NCI-H1436 treated with DMSO at 0.1 percent for 48 hours (cell line): ENCODE results near the gene GAS7.

Experiments
- DNase-seq: peaks from one replicate; lab custom pipeline; 2025; lab: John Stamatoyannopoulos, UW

GAS7 gene

DNA sequence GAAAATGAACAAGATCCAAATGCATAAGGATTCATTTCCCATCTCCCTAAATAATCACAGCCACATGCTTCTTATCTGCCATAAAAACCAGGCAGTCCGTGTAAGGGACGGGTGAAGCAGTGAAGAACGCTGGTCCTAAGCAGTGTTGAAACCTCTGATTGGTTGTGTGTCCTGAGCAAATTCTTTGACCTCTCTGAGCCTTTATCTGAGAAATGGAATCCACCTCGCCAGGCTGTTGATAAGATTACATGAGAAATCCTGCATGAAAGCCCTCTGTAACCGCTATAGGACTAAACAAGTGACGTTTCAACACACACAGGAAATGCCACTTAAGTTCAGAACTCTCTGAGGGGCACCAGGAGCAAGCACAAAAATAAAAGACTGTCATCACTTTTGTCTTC is 26.8 kb downstream of the GAS7 start:
- no peak for DNase-seq

DNA sequence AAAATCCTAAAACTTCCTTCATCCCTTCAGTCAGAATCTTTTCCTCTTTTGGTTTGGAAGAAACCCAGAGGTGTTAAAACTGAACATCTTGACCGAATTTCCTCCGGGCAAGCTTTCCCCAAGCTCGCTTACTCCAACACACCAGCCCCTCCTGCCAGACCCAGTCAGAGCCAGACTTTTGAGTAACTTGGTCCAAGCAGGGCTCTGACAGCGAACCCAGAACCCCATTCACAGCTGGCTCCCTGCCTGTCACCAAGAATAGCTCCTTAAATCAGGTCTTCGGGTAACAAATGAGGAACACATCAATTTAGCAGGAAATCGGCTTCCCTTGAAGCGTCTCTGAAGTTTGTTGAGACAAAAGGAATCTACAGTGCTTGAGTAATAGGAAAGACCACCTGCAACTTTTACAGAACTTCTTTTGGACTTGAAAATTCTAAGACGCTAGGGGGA is 27.3 kb downstream of the GAS7 start:
- DNase-seq = no peak

DNA sequence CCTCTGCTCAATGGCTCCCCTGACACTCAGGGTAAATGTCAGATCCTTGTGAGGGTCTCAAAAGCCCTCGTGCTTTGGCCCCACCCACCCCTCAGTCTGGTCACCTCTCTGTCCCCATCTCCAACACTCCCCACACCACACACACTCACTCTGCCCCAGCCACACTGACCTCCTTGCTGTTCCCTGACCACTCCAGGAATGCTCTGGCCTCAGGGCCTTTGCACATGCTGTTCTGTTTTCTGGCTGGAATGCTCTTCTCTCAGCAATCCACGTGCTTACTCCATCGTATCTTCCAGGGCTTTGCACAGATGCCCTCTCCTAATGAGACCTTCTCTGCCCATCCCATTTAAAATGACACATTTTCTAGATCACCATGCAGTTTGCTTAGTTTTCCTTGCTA is 28.2 kb downstream of the GAS7 start:
- DNase-seq = no peak

DNA sequence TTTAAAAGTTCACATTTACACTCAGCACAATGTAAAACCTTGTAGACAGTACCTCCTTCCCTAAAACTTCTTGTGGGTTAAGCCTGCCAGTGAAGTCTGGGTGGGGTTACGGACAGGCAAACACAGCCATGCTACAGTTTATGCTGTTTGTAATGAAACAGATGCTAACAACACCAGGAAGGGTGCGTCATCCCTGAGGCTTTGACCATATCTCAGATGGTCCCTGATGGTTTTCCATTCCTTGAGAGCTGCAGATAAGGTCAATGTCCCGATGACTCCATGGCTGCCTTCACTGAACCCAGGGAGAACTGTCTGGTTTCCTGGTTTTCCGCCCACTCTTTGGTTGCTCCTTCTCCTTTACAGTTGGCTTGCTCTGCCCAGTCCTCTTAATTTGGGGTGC is 29.1 kb downstream of the GAS7 start:
- no peak for DNase-seq

DNA sequence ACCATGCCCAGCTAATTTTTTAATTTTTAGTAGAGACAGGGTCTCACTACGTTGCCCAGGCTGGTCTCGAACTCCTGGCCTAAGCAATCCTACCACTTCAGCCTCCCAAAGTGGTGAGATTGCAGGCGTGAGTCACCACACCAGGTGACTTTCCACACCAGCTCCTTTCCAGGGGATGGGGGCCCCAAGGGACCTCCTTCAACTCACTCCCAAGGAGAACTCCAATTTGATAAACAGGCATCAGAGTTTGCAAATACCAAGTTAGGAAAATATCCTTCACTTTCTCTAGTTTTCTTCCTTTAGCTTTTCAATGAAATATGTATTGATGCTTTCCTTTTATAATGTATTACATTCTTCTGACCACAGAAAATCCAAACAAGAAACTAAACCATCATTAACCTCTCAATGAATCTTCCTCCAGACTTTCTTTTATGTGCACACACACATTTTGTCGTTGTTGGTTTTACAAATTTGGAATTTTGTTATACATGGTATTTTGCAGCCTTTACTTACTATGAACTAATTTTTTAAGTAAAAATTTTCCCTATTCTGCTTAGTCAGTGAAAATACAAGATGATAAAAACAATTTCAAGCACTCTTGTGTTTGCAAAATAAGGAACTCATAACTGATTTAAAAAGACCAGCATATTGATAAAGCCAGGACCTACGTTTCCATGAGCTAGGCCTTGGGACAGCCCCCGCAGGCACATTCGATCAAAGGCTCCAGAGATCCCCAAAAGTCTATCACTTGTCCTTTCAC is 32.0 kb downstream of the GAS7 start:
- no peak for DNase-seq

DNA sequence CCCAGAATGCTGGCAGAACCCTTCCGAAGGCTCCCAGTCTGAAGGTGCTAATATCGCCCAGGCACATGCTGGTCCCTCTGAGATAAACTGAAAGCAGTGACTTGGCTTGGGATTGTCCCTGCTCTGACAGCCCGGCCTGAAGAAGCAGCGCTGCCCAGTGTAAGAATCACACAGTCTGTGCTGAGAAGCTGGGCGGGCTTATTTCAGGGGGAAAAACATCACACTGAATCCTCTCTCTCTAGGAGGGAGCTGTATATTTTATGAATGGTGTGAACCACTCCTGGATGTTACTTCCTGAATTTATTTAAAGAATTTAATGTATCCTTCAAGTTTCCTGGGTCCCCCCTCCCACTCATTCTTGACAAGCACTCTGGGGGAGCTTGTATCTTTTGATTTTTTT is 36.3 kb downstream of the GAS7 start:
- no peak for DNase-seq

DNA sequence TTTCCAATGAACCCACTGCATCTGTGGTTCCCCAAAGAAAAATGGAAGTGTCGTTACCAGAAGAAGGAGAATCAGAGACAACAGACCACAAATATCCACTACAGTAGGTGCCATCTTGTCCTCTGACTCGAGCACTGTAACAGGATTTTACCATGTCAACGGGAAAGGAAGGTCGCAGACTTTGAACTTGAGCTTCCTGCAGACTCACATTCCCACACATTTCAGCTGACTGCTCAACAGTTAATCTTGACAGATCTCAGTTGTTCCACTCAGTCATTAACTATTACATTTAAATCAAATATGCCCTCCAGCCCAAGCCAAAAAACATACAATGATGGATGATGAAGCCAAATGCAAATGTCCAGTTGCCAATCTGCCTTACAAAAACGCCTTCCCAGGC is 37.0 kb downstream of the GAS7 start:
- no peak for DNase-seq

DNA sequence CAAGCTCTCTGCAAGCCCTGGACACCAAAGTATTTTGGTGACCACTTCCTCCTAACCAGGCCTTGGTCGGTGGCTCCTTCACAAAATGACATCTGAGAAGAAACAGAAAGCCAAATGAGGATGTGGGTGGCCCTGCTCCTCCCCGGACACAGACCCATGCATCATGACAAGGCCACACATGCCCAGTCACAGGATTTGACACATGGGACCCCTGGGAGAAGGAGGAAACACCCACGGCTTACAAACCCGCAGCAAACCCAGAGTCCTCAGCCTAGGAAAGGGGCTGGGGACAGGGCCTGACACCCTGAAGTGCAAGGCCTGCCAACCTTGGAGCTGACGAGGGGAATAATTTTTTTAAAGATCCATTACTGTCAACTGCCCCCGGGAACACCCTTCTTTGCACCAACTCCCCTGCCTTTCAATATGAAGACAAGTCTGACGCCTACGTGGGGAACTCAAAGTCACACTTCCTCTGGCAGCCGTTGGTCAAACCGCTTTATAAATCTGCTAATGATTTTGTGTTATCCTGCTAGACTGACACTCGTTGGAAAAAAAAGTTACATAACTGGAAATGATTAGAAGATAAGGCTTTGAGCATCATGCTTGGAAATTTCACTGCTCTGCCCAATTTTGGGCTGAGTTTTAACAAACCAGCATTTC is 41.3 kb downstream of the GAS7 start:
- no peak for DNase-seq

DNA sequence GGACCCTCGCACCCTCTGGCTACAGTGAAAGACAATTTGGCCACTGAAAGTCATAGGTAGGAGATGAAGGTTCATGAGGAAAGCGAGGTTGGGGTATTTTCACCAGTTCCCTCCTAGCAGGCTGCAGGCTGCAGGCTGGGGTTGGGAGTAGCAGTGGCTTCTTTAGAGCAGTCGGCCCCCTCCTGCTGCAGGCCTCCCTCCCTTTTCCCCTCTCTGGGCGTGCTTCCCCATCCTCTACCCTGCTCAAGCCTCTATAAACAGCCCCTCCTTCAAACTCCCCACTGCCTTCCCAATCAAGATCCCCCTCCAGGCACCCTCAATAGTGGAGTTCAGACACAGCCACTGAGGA is 41.8 kb downstream of the GAS7 start:
- DNase-seq = no peak

DNA sequence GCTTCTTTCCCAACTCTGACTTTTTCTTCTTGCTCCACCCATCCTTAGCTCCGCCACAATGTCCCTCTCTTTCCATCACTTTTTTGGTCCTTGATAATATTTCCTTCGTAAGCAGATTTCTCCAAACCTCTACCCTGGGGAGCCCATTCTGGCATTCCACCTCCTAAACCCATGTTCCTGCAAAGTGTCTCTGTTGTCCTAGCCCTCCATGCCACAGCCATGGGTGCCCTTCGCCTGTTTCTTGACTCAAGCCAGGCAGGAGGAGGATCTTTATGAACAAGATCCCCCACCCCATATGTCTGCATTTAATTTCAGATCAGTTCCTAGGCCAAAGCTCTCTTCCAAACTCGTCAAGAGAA is 42.4 kb downstream of the GAS7 start:
- DNase-seq = no peak

DNA sequence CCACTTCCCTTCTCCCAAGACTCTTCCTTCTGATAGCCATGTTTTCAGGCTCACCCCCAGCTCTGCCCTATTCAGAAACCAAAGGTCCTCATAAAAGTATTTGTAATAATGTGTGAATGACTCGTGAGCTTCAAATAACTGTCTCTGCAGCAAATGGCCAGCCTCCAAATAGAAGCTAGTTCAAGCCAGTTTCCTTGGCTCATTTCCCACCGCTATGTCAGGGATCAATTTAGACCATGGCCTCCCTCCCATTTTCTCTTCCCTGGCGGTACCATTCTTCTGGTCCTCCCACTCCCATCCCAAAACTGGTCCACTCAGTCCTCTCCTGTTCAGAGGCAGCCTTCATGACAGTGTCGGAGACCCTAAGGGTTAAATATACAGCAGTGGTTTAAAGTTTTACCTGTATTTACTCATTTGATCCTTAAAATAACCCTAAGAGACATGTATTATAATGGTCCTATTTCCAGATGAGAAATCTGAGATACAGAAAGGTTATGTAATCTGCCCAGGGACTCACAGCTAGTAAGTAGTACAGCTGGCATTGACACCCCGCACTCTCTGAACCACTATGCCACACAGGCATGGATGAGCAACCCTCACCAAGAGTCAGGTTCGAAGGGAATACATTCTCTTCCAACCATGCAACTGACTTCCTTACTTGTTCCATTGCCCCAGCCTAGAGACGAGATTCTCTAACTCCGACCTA is 42.9 kb downstream of the GAS7 start:
- no peak for DNase-seq

DNA sequence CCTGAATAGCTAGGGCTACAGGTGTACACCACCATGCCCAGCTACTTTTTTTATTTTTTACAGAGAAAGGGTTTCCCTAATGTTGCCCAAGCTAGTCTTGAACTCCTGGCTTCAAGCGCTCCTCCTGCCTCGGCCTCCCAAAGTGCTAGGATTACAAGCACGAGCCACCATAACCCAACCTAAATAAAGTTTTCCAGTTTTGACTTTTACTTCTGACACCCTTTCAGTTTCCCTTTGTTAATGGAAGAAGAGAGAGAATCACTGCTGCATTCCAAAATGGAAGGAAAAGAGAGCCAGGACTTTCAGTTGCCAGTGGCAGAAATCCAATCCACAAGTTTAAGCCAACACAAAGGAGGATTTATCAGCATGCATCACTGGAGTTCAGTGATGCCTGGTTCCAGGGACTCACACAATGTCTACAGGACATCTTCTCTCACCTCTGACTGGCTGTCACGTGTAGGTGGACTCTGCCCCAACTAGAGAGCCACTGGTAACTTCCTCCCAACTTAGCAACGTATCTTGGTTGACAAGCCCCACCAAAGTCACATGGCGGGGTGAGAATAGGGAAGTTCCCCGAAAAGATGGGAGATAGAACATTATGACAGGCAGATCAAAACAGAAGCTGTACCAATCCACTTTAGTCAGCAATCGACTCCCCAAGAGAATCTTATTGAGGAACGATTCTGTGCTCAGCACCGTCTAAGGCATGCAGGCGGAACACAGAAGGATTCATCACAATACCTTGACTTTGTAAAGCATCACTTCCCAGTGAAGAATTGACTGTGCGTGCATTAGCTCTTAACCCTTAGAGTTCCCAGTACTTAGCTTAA is 46.5 kb downstream of the GAS7 start:
- DNase-seq = no peak

DNA sequence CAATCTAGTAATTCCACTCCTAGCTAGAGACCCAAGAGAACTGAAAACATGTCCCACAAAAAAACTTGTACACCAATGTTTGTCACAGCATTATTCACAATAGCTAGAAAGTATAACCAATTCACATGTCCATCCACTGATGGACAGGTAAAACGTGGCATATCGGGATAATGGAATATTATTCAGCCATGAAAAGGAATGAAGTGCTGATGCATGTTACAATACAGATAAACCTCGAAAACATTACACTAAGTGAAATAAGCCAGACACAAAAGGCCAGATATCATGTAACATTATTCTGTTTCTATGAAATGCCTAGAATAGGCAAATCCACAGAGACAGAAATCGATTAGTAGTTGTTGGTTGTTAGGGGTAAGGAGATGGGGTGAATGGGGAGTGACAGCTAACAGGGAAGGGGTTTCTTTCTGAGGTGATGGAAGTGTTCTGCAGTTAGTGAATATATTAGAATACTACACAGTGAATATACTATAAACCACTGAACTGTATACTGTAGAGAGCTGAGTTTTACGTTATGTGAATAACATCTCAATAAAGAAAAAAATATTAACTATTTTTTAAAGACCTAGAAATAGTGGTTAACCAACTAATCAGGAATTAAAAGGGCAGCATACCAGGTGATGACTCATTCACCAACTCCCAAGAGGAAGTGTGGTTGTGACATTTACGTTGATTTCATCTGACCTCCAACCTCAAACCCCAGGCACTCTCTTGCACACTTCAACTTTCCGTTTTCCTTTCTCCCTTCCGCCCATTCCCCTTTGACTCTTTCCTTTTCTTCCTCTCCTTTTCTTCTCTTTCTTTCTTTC is 48.6 kb downstream of the GAS7 start:
- no peak for DNase-seq

DNA sequence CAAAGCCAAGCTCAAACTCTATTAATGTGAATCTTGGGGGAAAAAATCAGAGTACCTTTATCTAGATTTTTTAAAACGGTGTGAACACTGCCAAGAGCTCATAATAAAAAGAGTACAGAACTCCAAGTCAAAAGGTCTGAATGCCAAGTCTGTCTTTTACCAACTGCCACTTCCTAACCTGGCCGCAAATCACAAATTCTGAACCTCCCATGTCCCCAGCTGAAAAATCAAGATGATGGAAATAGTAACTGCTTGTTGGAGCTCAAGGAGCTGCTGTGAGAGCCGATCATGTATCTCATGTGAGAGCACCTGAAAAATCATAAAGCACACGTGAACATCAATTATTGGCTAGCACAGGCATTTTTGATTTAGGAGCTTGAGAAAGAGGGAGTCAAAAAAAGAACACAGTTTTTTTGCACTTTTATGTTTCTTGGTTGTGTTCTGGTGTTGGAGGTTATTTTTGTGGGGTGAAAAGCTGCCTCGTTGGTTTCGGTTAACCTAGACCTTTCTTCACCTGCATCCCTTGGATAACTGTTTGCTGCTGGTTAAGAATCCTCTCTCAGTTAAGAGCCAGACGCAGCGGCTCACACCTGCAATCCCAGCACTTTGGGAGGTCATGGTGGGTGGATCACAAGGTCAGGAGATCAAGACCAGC is 50.5 kb downstream of the GAS7 start:
- DNase-seq = no peak

DNA sequence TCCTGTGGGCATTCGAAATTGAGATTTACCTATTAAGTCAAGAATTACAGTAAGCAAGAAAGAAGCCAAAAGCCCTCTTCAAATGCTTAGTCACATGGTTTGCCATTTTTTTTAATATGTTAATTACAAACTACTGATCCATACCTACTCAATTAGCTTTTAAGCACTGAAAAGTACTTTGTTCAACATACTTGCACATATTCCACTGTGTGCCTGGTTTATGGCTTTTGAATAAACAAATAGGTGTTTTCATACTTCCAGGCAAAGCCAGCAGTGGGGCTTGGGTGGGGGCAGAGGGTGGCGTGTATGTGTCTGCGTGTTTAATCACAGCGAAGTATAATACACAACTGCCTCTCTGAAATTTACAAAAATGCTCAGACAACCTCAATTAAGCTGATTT is 51.4 kb downstream of the GAS7 start:
- no peak for DNase-seq

DNA sequence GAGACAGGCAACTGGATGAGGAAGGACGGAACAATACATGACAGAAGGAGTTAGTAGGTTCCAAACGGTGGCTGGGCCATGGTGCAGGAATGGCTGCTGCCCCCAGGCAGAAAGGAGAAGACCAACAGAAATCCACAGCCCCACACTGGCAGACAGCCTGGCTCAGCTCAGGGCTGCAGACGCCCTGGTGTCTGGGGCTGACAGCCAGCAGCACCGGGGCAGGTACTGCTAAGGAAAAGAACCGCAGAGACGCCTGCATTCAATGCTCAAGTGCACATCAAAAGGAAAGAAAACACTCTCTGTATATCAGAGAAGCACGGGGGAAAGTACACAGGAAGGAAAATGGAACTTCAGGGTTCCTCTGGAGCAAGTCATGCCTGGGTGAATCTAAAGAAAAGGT is 53.4 kb downstream of the GAS7 start:
- no peak for DNase-seq

DNA sequence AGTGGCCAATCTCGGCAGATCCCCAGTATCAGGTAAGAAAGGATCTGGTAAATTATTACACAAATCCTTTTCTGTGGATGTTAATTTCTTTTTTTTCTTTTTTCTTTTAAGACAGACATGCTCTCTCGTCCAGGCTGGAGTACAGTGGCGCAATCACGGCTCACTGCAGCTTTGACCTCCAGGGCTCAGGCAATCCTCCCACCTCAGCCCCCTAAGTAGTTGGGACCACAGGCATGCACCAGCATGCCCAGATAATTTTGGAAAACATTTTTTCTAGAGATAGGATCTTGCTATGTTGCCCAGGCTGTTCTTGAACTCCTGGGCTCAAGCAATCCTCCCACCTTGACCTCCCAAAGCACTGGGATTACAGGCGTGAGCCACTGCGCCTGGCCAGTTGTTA is 54.0 kb downstream of the GAS7 start:
- no peak for DNase-seq

DNA sequence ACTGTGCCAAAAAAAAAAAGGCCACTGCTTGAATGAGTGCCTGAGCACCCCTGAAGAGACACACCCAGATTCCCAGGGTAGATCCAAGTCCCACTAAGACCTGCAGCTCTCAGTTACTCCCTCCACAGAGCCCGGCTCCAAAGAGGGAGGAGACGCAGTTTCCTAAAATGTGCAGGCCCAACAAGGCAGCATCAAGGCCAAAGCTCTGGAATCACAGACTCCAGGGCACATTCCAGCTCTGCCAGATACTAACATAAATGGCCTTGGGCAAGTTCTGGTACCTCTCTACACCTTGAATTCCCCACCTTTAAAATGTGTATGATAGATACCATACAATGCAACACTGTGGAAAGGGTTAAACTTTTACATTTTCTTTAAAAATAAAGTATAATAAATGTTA is 57.0 kb downstream of the GAS7 start:
- DNase-seq = no peak

DNA sequence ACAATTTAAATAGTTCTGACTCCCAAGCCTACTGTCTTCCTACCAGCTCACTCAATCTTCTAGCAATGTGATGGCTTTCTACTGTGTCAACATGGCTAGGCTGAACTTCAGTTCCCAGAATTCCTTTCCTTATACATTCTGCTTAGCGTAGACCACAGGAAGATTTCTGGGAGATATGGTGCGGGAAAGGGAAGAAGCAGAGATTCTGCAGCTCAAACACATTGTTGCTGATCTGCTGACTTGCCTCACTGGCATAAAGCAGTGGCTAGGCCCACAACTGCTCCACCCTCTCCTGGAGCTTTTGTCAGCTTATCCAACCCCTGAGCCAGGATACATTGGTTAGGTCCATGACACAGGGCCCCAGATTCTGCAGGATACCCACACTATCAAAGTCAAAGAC is 58.8 kb downstream of the GAS7 start:
- no peak for DNase-seq

DNA sequence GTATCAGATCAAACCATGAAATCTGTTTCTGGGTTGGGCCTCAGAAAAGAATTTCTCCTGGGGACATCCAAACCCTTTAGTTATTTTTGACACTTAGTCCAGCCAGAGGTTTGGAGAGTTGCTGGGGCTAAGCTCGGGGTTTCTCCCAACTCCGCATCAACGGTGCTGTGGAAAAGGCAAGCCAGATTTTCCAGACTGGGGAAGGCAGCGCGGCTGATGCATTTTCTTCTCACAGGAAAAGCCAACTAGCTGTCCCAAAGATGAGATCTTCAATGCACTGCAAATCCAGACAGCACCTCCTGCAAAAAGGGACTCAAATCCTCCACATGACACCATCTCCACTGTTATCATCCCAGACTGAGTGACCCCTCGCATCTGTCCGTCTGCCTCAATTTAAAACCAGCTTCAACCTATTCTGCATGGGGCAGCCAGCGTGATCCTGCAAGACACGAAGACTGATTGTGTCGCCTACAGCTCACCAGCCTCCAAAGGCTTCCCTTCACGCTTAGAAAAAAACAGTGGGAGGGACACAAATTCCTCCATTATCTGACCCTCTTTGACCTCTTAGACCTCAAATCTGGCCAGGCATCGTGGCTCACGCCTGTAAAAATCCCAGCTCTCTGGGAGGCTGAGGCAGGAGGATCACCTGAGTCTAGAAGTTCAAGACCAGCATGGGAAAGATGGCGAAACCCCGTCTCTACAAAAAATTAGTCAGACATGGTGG is 62.0 kb downstream of the GAS7 start:
- DNase-seq = no peak
